Activated T-cell treated with anti-CD3 and anti-CD28 coated beads, Interleukin-2, amount 50 U/mL, for 24 hours (primary cell): ENCODE results near the gene MLPH.
"Not testable (repeated sequence)": the region's sequence is repeated elsewhere in the genome, so short reads cannot be mapped to it uniquely, and the experiment has no call there.

Experiments
- DNase-seq: peaks from one replicate; pipeline ENCODE4 v3.0.0-alpha.2; 2020
- H3K27ac Mint-ChIP-seq: 2 replicates; pipeline ENCODE4 v1.8.0; 2020; ENCODE audit warnings: mild to moderate bottlenecking, mixed read lengths
- H3K27me3 Mint-ChIP-seq: 2 replicates; pipeline ENCODE4 v1.8.0; 2020; ENCODE audit warnings: mixed read lengths
- H3K36me3 Mint-ChIP-seq: 2 replicates; pipeline ENCODE4 v1.8.0; 2020; ENCODE audit warnings: low read depth, mixed read lengths
- H3K4me1 Mint-ChIP-seq: 2 replicates; pipeline ENCODE4 v1.8.0; 2020; ENCODE audit warnings: low read depth, mixed read lengths
- H3K4me3 Mint-ChIP-seq: 2 replicates; pipeline ENCODE4 v1.8.0; 2020; ENCODE audit warnings: mild to moderate bottlenecking, moderate library complexity, mixed read lengths
- H3K9me3 Mint-ChIP-seq: 2 replicates; pipeline ENCODE4 v1.8.0; 2020; ENCODE audit warnings: mixed read lengths

Gene MLPH

GRCh38 chr2:237451643-237452469, 35.2 kb upstream of the MLPH start:
- DNase-seq = peak; percentile 26
- Mint-ChIP-seq H3K9me3 (no peaks in the 10 kb centered on the region), H3K36me3 (no peaks in the 10 kb centered on the region), H3K4me3 (no peak overlapping the region), H3K4me1 (peaks cover 25% of the 10 kb centered on the region), H3K27ac (no peak overlapping the region), H3K27me3 (no peaks in the 10 kb centered on the region)

GRCh38 chr2:237452861-237453260, 34.2 kb upstream of the MLPH start:
- H3K36me3 Mint-ChIP-seq = no peaks in the 10 kb centered on the region
- H3K9me3 Mint-ChIP-seq = peaks cover under 1% of the 10 kb centered on the region
- peak; percentile 21 for DNase-seq
- H3K27me3 Mint-ChIP-seq = no peaks in the 10 kb centered on the region
- H3K4me3 Mint-ChIP-seq = no peak overlapping the region
- no peak overlapping the region for H3K27ac Mint-ChIP-seq
- H3K4me1 Mint-ChIP-seq = peaks cover 29% of the 10 kb centered on the region

- H3K4me1 Mint-ChIP-seq = peaks cover 37% of the 10 kb centered on the region
- H3K9me3 Mint-ChIP-seq = peaks cover 7% of the 10 kb centered on the region
- H3K27me3 Mint-ChIP-seq = no peaks in the 10 kb centered on the region
- H3K36me3 Mint-ChIP-seq = no peaks in the 10 kb centered on the region
- peak; percentile 22 for DNase-seq
- H3K27ac Mint-ChIP-seq = no peak overlapping the region
- H3K4me3 Mint-ChIP-seq = no peak overlapping the region
Measured at GRCh38 chr2:237453671-237454070, 33.4 kb upstream of the MLPH start.

- DNase-seq = no peak
- no peak overlapping the region for H3K4me3 Mint-ChIP-seq
- peaks cover 7% of the 10 kb centered on the region for H3K9me3 Mint-ChIP-seq
- H3K27ac Mint-ChIP-seq = no peak overlapping the region
- H3K36me3 Mint-ChIP-seq = no peaks in the 10 kb centered on the region
- peaks cover 39% of the 10 kb centered on the region for H3K4me1 Mint-ChIP-seq
- no peaks in the 10 kb centered on the region for H3K27me3 Mint-ChIP-seq
Measured at GRCh38 chr2:237455764-237456163, 31.3 kb upstream of the MLPH start.

GRCh38 chr2:237456200-237456843, 30.7 kb upstream of the MLPH start:
- peaks cover 39% of the 10 kb centered on the region for H3K4me1 Mint-ChIP-seq
- no peaks in the 10 kb centered on the region for H3K27me3 Mint-ChIP-seq
- H3K36me3 Mint-ChIP-seq = no peaks in the 10 kb centered on the region
- no peak overlapping the region for H3K4me3 Mint-ChIP-seq
- H3K27ac Mint-ChIP-seq = no peak overlapping the region
- peaks cover 7% of the 10 kb centered on the region for H3K9me3 Mint-ChIP-seq
- DNase-seq = no peak

- H3K4me3 Mint-ChIP-seq = no peak overlapping the region
- H3K4me1 Mint-ChIP-seq = peaks cover 39% of the 10 kb centered on the region
- H3K27me3 Mint-ChIP-seq = no peaks in the 10 kb centered on the region
- no peak overlapping the region for H3K27ac Mint-ChIP-seq
- H3K36me3 Mint-ChIP-seq = no peaks in the 10 kb centered on the region
- DNase-seq = no peak
- peaks cover 7% of the 10 kb centered on the region for H3K9me3 Mint-ChIP-seq
Measured at GRCh38 chr2:237457388-237457941, 29.6 kb upstream of the MLPH start.

GRCh38 chr2:237458519-237458918, 28.5 kb upstream of the MLPH start:
- peak overlapping the region; percentile 65 for H3K27ac Mint-ChIP-seq
- no peak overlapping the region for H3K4me3 Mint-ChIP-seq
- H3K9me3 Mint-ChIP-seq = peaks cover 7% of the 10 kb centered on the region
- H3K36me3 Mint-ChIP-seq = no peaks in the 10 kb centered on the region
- no peak for DNase-seq
- H3K4me1 Mint-ChIP-seq = peaks cover 35% of the 10 kb centered on the region
- H3K27me3 Mint-ChIP-seq = no peaks in the 10 kb centered on the region

GRCh38 chr2:237459226-237459625, 27.8 kb upstream of the MLPH start:
- H3K9me3 Mint-ChIP-seq = peaks cover 7% of the 10 kb centered on the region
- H3K4me1 Mint-ChIP-seq = peaks cover 35% of the 10 kb centered on the region
- H3K36me3 Mint-ChIP-seq = no peaks in the 10 kb centered on the region
- no peaks in the 10 kb centered on the region for H3K27me3 Mint-ChIP-seq
- no peak overlapping the region for H3K4me3 Mint-ChIP-seq
- no peak for DNase-seq
- H3K27ac Mint-ChIP-seq = no peak overlapping the region

- H3K36me3 Mint-ChIP-seq = no peaks in the 10 kb centered on the region
- DNase-seq = no peak
- H3K27me3 Mint-ChIP-seq = no peaks in the 10 kb centered on the region
- peaks cover 7% of the 10 kb centered on the region for H3K9me3 Mint-ChIP-seq
- H3K4me1 Mint-ChIP-seq = peaks cover 32% of the 10 kb centered on the region
- H3K4me3 Mint-ChIP-seq = no peak overlapping the region
- H3K27ac Mint-ChIP-seq = no peak overlapping the region
Measured at GRCh38 chr2:237459741-237460174, 27.3 kb upstream of the MLPH start.

- no peaks in the 10 kb centered on the region for H3K27me3 Mint-ChIP-seq
- peaks cover 5% of the 10 kb centered on the region for H3K4me1 Mint-ChIP-seq
- H3K9me3 Mint-ChIP-seq = no peaks in the 10 kb centered on the region
- H3K36me3 Mint-ChIP-seq = no peaks in the 10 kb centered on the region
- DNase-seq = no peak
- H3K4me3 Mint-ChIP-seq = no peak overlapping the region
- no peak overlapping the region for H3K27ac Mint-ChIP-seq
Measured at GRCh38 chr2:237464757-237465391, 22.2 kb upstream of the MLPH start.

GRCh38 chr2:237465515-237466148, 21.4 kb upstream of the MLPH start:
- Mint-ChIP-seq H3K36me3 (no peaks in the 10 kb centered on the region), H3K4me1 (peaks cover 2% of the 10 kb centered on the region), H3K4me3 (no peak overlapping the region), H3K27ac (no peak overlapping the region), H3K9me3 (no peaks in the 10 kb centered on the region), H3K27me3 (no peaks in the 10 kb centered on the region)
- DNase-seq = no peak

- H3K27ac Mint-ChIP-seq = no peak overlapping the region
- no peak for DNase-seq
- H3K4me3 Mint-ChIP-seq = no peak overlapping the region
- no peaks in the 10 kb centered on the region for H3K27me3 Mint-ChIP-seq
- H3K9me3 Mint-ChIP-seq = no peaks in the 10 kb centered on the region
- H3K36me3 Mint-ChIP-seq = no peaks in the 10 kb centered on the region
- peaks cover 4% of the 10 kb centered on the region for H3K4me1 Mint-ChIP-seq
Measured at GRCh38 chr2:237466211-237466610, 20.8 kb upstream of the MLPH start.

- no peak for DNase-seq
- H3K27me3 Mint-ChIP-seq = no peaks in the 10 kb centered on the region
- peaks cover 4% of the 10 kb centered on the region for H3K4me1 Mint-ChIP-seq
- H3K9me3 Mint-ChIP-seq = no peaks in the 10 kb centered on the region
- no peak overlapping the region for H3K27ac Mint-ChIP-seq
- H3K4me3 Mint-ChIP-seq = no peak overlapping the region
- H3K36me3 Mint-ChIP-seq = no peaks in the 10 kb centered on the region
Measured at GRCh38 chr2:237467447-237468179, 19.4 kb upstream of the MLPH start.

- not testable (repeated sequence) for DNase-seq, H3K27me3 Mint-ChIP-seq, H3K36me3 Mint-ChIP-seq, H3K9me3 Mint-ChIP-seq, H3K4me3 Mint-ChIP-seq
- Mint-ChIP-seq H3K27ac (peak overlapping the region; percentile 9), H3K4me1 (peaks cover 15% of the 10 kb centered on the region)
Measured at GRCh38 chr2:237469410-237469809, 17.6 kb upstream of the MLPH start.
